HepG2 (cell line): Measurements from ENCODE around the gene NUAK2. TPM values are rescaled to one million over a fixed set of nuclear protein-coding genes. Genes with fewer than 3 reads are reported as not detected.

Experiments
- ATAC-seq: fragments of 200-7000 bp; cut with Tn5 transposase; 3 replicates; pipeline ENCODE4 v1.9.1; 2020; ENCODE audit warnings: mild to moderate bottlenecking, moderate library complexity
- BruUV-seq: library from RNA; stranded (reverse); fragments of 400-500 nt; replicated peaks from 2 replicates; lab custom pipeline; 2021; lab: Mats Ljungman, UMichigan
- CTCF ChIA-PET: fragments of 300-600 bp; formaldehyde crosslinking; extraction: SDS; loops from one replicate; lab custom pipeline; 2021; ENCODE audit warnings: low total read pairs, inconsistent platforms, low intra/inter-chr PET ratio; lab: Yijun Ruan, JAX
- POLR2A ChIA-PET: fragments of 350-600 bp; sonication (Branson Sonifier 250); formaldehyde crosslinking; loops from one replicate; lab custom pipeline; 2020; ENCODE audit warnings: antibody characterized with exemption, inconsistent platforms; lab: Yijun Ruan, JAX
- DNase-seq: peaks from one replicate; pipeline ENCODE4 v3.0.0-alpha.2; 2015; ENCODE audit warnings: low spot score
- FAIRE-seq: peaks from 3 replicates; lab custom pipeline; 2011; peaks lifted over from hg19 to GRCh38; lab: Jason Lieb, UNC
- H2AFZ ChIP-seq: one replicate; pipeline ENCODE4 v1.6.1; 2011; ENCODE audit warnings: low read length, inconsistent platforms
- H3K27ac ChIP-seq: fragments of 300-600 bp; 3 replicates; pipeline ENCODE4 v1.8.0; 2011; ENCODE audit warnings: mixed run types, mild to moderate bottlenecking, mixed read lengths, low read length, inconsistent platforms; ENCODE audit not compliant: insufficient read depth; ENCODE audit errors: extremely low read length
- H3K27me3 ChIP-seq, 2 experiments: fragments of 200-600 bp in 1 of 2; 2 replicates in 1 of 2; 3 replicates in 1 of 2; pipeline versions ENCODE4 v1.6.0 to v1.8.0; 2011; ENCODE audit warnings: low read length in 2 of 2, mild to moderate bottlenecking in 2 of 2, moderate library complexity in 2 of 2, inconsistent platforms in 1 of 2; ENCODE audit not compliant: insufficient read depth in 2 of 2, control insufficient read depth in 1 of 2
- H3K36me3 ChIP-seq, 2 experiments: fragments of 200-600 bp in 1 of 2; replicated peaks in 1 of 2; 2 replicates in 1 of 2; 3 replicates in 1 of 2; pipeline versions ENCODE4 v1.5.1 to v1.8.0; 2011; ENCODE audit warnings: low read length in 2 of 2, inconsistent platforms in 1 of 2; ENCODE audit not compliant: insufficient read depth in 2 of 2, control insufficient read depth in 1 of 2
- H3K4me1 ChIP-seq: 2 replicates; pipeline ENCODE4 v1.5.1; 2012; ENCODE audit warnings: low read length, inconsistent platforms; ENCODE audit not compliant: insufficient read depth
- H3K4me2 ChIP-seq: 2 replicates; pipeline ENCODE4 v1.6.0; 2011; ENCODE audit warnings: low read depth, low read length, inconsistent platforms
- H3K4me3 ChIP-seq, 3 experiments: fragments of 200-600 bp in 1 of 3; sonication (generic), shearing (Covaris generic) in 1 of 3; replicated peaks in 1 of 3; 2 replicates each; pipeline ENCODE4 v1.5.1; 2011 to 2016; ENCODE audit warnings: low read length in 3 of 3, inconsistent platforms in 2 of 3, low read depth in 2 of 3, mild to moderate bottlenecking in 2 of 3, control low read depth in 1 of 3, mixed read lengths in 1 of 3; ENCODE audit not compliant: insufficient read depth in 1 of 3
- H3K79me2 ChIP-seq: one replicate; pipeline ENCODE4 v1.6.1; 2011; ENCODE audit warnings: low read length, inconsistent platforms; ENCODE audit not compliant: insufficient read depth
- H3K9ac ChIP-seq: 2 replicates; pipeline ENCODE4 v1.6.0; 2011; ENCODE audit warnings: mild to moderate bottlenecking, low read depth, low read length, inconsistent platforms; ENCODE audit not compliant: insufficient read depth
- H3K9me3 ChIP-seq: 2 replicates; pipeline ENCODE4 v1.5.1; 2012; ENCODE audit warnings: mild to moderate bottlenecking, low read length
- H4K20me1 ChIP-seq: 2 replicates; pipeline ENCODE4 v1.6.0; 2011; ENCODE audit warnings: inconsistent platforms, mild to moderate bottlenecking, low read length, moderate library complexity; ENCODE audit not compliant: insufficient read depth
- EHMT2 ChIP-seq: fragments of 200-600 bp; sonication (generic); IDR thresholded peaks from 2 replicates; pipeline ENCODE4 v1.7.0; 2017; ENCODE audit warnings: antibody characterized with exemption, low read depth, low read length, borderline replicate concordance
- ELF1 ChIP-seq: sonication (generic); formaldehyde crosslinking; IDR thresholded peaks from 2 replicates; pipeline ENCODE4 v1.4.0; 2020; ENCODE audit warnings: missing genetic modification reagents
- ELF3 ChIP-seq: IDR thresholded peaks from 2 replicates; pipeline ENCODE4 v1.6.1; 2016; ENCODE audit warnings: missing genetic modification reagents, missing compliant biosample characterization
- FOXK1 ChIP-seq: sonication (generic); formaldehyde crosslinking; IDR thresholded peaks from 2 replicates; pipeline ENCODE4 v1.4.0; 2020; ENCODE audit warnings: low read depth, missing genetic modification reagents, borderline replicate concordance
- FOXM1 ChIP-seq: sonication (generic); formaldehyde crosslinking; IDR thresholded peaks from 2 replicates; pipeline ENCODE4 v1.5.0; 2020; ENCODE audit warnings: missing genetic modification reagents
- FOXO1 ChIP-seq: sonication (generic); formaldehyde crosslinking; IDR thresholded peaks from 2 replicates; pipeline ENCODE4 v1.4.0; 2020; ENCODE audit warnings: missing genetic modification reagents
- HNRNPLL ChIP-seq: fragments of 200-400 bp; formaldehyde crosslinking; IDR thresholded peaks from 2 replicates; pipeline ENCODE4 v1.6.1; 2017; ENCODE audit warnings: mild to moderate bottlenecking, low read depth, low read length; ENCODE audit not compliant: poor library complexity, severe bottlenecking
- MIER3 ChIP-seq: IDR thresholded peaks from 2 replicates; pipeline ENCODE4 v1.6.1; 2016; ENCODE audit warnings: missing compliant biosample characterization, borderline replicate concordance
- NBN ChIP-seq: fragments of 450-650 bp; conservative IDR thresholded peaks from 2 replicates; pipeline ENCODE4 v1.6.1; 2017
- PHF20 ChIP-seq: sonication (generic); formaldehyde crosslinking; IDR thresholded peaks from 2 replicates; pipeline ENCODE4 v1.5.0; 2020; ENCODE audit warnings: mild to moderate bottlenecking, missing genetic modification reagents
- XRCC5 ChIP-seq: fragments of 200-400 bp; formaldehyde crosslinking; optimal IDR thresholded peaks from 2 replicates; pipeline ENCODE3; 2017; ENCODE audit warnings: mild to moderate bottlenecking, low read length
- ZNF557 ChIP-seq: sonication (generic); formaldehyde crosslinking; IDR thresholded peaks from 2 replicates; pipeline ENCODE4 v1.4.0; 2020; ENCODE audit warnings: missing genetic modification reagents
- ZNF589 ChIP-seq: sonication (generic); formaldehyde crosslinking; conservative IDR thresholded peaks from 2 replicates; pipeline ENCODE4 v1.8.0; 2022; ENCODE audit warnings: mild to moderate bottlenecking, moderate library complexity, missing genetic modification reagents
- WGBS: methylation state at CpG from one replicate; pipeline ENCODE4 v1.1.6; 2017; ENCODE audit warnings: low lambda C conversion rate; 5-methylcytosine and 5-hydroxymethylcytosine counted together
- in situ Hi-C: cut with HindIII; loops from 2 replicates; pipeline ENCODE4 v1.10.0; 2017; ENCODE audit warnings: low pct_unique_long_range_greater_than_20kb; ENCODE audit not compliant: extremely low pct_ligation_motif_present
- intact Hi-C: fragments of 100-400 bp; cut with micrococcal nuclease; formaldehyde crosslinking; loops from one replicate; pipeline ENCODE4 v1.10.0; 2022; ENCODE audit not compliant: unreplicated experiment
- polyA plus RNA-seq, 8 experiments: library from polyadenylated mRNA; depleted of rRNA in 3 of 8; stranded (reverse) in 7 of 8; unstranded in 1 of 8; fragments of >200 nt; fragmentation: Illumina TruSeq in 4 of 8; extraction: Trizol in 4 of 8; gene quantifications; 2 replicates each; pipeline versions ENCODE4 v1.2.1 to v1.2.3, GENCODE V29; 2011 to 2016; ENCODE audit warnings: low read depth in 4 of 8, missing spikeins in 1 of 8, mixed read lengths in 1 of 8; ENCODE audit not compliant: insufficient read depth in 1 of 8
- total RNA-seq, 5 experiments: library from RNA; depleted of rRNA; stranded (reverse); fragments of >200 nt; fragmentation: Illumina TruSeq; extraction: Trizol; gene quantifications; 2 replicates each; pipeline ENCODE4 v1.2.3, GENCODE V29; 2016; ENCODE audit warnings: low read depth in 1 of 5
- TF ChIP-seq, protein P1 (sequence below): IDR thresholded peaks from 2 replicates; pipeline ENCODE4 v1.4.0; 2020; ENCODE audit warnings: mild to moderate bottlenecking, missing genetic modification reagents
- TF ChIP-seq, protein P2 (sequence below): sonication (generic); formaldehyde crosslinking; IDR thresholded peaks from 2 replicates; pipeline ENCODE4 v1.8.0; 2022; ENCODE audit warnings: mild to moderate bottlenecking, missing genetic modification reagents, borderline replicate concordance
- TF ChIP-seq, protein P3 (sequence below): sonication (generic); formaldehyde crosslinking; IDR thresholded peaks from 2 replicates; pipeline ENCODE4 v1.9.0; 2021; ENCODE audit warnings: missing genetic modification reagents, mild to moderate bottlenecking, borderline replicate concordance
- TF ChIP-seq, protein P4 (sequence below): sonication (generic); formaldehyde crosslinking; IDR thresholded peaks from 2 replicates; pipeline ENCODE4 v1.8.0; 2022; ENCODE audit warnings: missing genetic modification reagents, mild to moderate bottlenecking, inconsistent platforms, borderline replicate concordance

The NUAK2 gene
- total and polyA plus RNA-seq, 2 of the 13 experiments (the other 11 are each of a cell fraction or from before 2014, with no cell fraction given) = 0.75 to 1.1 TPM

DNA sequence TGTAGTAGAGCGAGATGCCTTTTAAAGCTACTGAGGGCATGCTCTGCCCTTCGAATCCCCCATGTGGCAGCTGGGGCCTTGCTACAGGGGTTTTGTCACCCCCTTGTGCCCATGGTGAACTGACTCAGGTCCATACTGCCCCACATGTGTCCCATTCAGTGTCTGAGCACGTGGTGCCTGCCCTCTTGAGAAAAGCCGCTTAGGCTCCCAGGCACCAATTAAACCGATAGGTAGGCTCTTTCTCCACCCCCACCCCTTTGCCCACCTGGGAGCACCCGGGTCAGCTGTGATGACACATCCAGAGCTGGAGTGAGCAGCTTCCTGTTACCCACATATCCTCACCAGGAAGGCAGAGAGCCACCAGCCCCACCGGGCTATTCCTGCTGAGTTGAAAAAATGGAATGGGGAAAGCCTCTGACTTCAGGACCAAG, 63.3 kb downstream of the NUAK2 start:
- ChIA-PET CTCF (no interaction called here), POLR2A (no interaction called here)
- ATAC-seq = no peak
- Histone ChIP-seq H4K20me1 (no peaks in the 10 kb centered on the region), H3K27me3 (peaks cover 3 to 48% of the 10 kb centered on the region in 2 experiments), H3K9ac (no peak overlapping the region), H2AFZ (no peak overlapping the region), H3K4me2 (peak overlapping the region; percentile 49), H3K4me3 (no peak overlapping the region), H3K79me2 (no peaks in the 10 kb centered on the region), H3K36me3 (no peaks in the 10 kb centered on the region), H3K4me1 (peaks cover 22% of the 10 kb centered on the region), H3K27ac (no peak overlapping the region), H3K9me3 (no peaks in the 10 kb centered on the region)
- DNase-seq = no peak
- intact Hi-C loops = loop anchor here (5.0 kb wide), 1 partner anchor 136 kb away; the partner anchor contains the start of gene RBBP5
- 18% methylated on average over 5 of the region's 7 CpGs for WGBS
- BruUV-seq = no TSS peak
- in situ Hi-C loops = loop anchor here (5.0 to 10.0 kb wide), 2 partner anchors 193 to 281 kb away; no protein-coding TSS in a partner anchor
- FAIRE-seq = no peak
- TF ChIP-seq HNRNPLL (no peak), NBN (no peak), EHMT2 (no peak), XRCC5 (no peak), MIER3 (no peak), FOXM1 (CRISPR knock-in tag) (no peak), ZNF589 (CRISPR knock-in tag) (no peak), FOXO1 (CRISPR knock-in tag) (no peak), FOXK1 (CRISPR knock-in tag) (no peak), ZNF557 (CRISPR knock-in tag) (no peak), ELF1 (no peak), PHF20 (CRISPR knock-in tag) (no peak), ELF3 (CRISPR knock-in tag) (no peak)
- TF ChIP-seq, protein P1, sequence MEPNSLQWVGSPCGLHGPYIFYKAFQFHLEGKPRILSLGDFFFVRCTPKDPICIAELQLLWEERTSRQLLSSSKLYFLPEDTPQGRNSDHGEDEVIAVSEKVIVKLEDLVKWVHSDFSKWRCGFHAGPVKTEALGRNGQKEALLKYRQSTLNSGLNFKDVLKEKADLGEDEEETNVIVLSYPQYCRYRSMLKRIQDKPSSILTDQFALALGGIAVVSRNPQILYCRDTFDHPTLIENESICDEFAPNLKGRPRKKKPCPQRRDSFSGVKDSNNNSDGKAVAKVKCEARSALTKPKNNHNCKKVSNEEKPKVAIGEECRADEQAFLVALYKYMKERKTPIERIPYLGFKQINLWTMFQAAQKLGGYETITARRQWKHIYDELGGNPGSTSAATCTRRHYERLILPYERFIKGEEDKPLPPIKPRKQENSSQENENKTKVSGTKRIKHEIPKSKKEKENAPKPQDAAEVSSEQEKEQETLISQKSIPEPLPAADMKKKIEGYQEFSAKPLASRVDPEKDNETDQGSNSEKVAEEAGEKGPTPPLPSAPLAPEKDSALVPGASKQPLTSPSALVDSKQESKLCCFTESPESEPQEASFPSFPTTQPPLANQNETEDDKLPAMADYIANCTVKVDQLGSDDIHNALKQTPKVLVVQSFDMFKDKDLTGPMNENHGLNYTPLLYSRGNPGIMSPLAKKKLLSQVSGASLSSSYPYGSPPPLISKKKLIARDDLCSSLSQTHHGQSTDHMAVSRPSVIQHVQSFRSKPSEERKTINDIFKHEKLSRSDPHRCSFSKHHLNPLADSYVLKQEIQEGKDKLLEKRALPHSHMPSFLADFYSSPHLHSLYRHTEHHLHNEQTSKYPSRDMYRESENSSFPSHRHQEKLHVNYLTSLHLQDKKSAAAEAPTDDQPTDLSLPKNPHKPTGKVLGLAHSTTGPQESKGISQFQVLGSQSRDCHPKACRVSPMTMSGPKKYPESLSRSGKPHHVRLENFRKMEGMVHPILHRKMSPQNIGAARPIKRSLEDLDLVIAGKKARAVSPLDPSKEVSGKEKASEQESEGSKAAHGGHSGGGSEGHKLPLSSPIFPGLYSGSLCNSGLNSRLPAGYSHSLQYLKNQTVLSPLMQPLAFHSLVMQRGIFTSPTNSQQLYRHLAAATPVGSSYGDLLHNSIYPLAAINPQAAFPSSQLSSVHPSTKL = no peak
- TF ChIP-seq, protein P2, sequence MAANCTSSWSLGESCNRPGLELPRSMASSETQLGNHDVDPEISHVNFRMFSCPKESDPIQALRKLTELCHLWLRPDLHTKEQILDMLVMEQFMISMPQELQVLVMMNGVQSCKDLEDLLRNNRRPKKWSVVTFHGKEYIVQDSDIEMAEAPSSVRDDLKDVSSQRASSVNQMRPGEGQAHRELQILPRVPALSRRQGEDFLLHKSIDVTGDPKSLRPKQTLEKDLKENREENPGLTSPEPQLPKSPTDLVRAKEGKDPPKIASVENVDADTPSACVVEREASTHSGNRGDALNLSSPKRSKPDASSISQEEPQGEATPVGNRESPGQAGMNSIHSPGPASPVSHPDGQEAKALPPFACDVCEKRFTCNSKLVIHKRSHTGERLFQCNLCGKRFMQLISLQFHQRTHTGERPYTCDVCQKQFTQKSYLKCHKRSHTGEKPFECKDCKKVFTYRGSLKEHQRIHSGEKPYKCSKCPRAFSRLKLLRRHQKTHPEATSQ (CRISPR knock-in tag) = no peak
- TF ChIP-seq, protein P3, sequence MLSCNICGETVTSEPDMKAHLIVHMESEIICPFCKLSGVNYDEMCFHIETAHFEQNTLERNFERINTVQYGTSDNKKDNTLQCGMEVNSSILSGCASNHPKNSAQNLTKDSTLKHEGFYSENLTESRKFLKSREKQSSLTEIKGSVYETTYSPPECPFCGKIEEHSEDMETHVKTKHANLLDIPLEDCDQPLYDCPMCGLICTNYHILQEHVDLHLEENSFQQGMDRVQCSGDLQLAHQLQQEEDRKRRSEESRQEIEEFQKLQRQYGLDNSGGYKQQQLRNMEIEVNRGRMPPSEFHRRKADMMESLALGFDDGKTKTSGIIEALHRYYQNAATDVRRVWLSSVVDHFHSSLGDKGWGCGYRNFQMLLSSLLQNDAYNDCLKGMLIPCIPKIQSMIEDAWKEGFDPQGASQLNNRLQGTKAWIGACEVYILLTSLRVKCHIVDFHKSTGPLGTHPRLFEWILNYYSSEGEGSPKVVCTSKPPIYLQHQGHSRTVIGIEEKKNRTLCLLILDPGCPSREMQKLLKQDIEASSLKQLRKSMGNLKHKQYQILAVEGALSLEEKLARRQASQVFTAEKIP = no peak
- TF ChIP-seq, protein P4, sequence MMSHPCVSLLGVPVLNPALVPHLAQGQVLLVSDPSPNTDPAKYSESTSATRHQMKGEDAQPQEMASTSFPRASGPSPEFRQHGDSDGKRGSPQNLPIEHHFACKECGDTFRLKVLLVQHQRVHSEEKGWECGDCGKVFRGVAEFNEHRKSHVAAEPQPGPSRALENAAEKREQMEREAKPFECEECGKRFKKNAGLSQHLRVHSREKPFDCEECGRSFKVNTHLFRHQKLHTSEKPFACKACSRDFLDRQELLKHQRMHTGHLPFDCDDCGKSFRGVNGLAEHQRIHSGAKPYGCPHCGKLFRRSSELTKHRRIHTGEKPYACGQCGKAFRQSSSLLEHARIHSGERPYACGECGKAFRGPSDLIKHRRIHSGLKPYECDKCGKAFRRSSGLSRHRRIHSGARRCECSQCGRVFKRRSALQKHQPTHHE = no peak
